Thyroid gland (tissue), 4 donors: ENCODE data around the gene TICAM2.
"Not testable (repeated sequence)": the region's sequence is repeated elsewhere in the genome, so short reads cannot be mapped to it uniquely, and the experiment has no call there.

Source experiments
- CTCF ChIP-seq, 6 experiments: fragments of 200-600 bp in 3 of 6; fragments of 450-650 bp in 3 of 6; sonication (generic) in 3 of 6; IDR thresholded peaks; one replicate each; pipeline ENCODE4 v1.5.1; 2016 to 2019; ENCODE audit warnings: antibody characterized with exemption in 6 of 6, mild to moderate bottlenecking in 2 of 6, inconsistent platforms in 1 of 6, moderate library complexity in 1 of 6
- POLR2A ChIP-seq, 2 donors: fragments of 450-650 bp; IDR thresholded peaks; one replicate each; pipeline ENCODE4 v1.6.1; 2017; ENCODE audit warnings: antibody characterized with exemption in 2 of 2, mild to moderate bottlenecking in 2 of 2, moderate library complexity in 1 of 2

- TF ChIP-seq CTCF, POLR2A (IDR thresholded peaks at IDR 0.05): not testable (repeated sequence)
These were observed 43.1 kb upstream of the TICAM2 start for GRCh38 chr5:115645386-115645785.
